OCI-LY7 (cell line): Measurements from ENCODE around the gene PTCH2. TPM values are rescaled to one million over a fixed set of nuclear protein-coding genes. Genes with fewer than 3 reads are reported as not detected.

Source experiments
- BruUV-seq: library from RNA; stranded (reverse); fragments of 400-500 nt; replicated peaks from 2 replicates; lab custom pipeline; 2021; lab: Mats Ljungman, UMichigan
- CTCF ChIA-PET: fragments of 300-600 bp; sonication (Branson Sonifier 250); formaldehyde crosslinking; loops from one replicate; lab custom pipeline; 2022; ENCODE audit warnings: antibody characterized with exemption; ENCODE audit not compliant: unreplicated experiment; lab: Charles Lee
- POLR2A ChIA-PET: fragments of 300-600 bp; sonication (Branson Sonifier 250); formaldehyde crosslinking; loops from one replicate; lab custom pipeline; 2022; ENCODE audit warnings: antibody characterized with exemption; lab: Charles Lee
- DNase-seq: peaks from one replicate; pipeline ENCODE4 v3.0.0-alpha.2; 2015; ENCODE audit warnings: low spot score
- H2AFZ ChIP-seq: fragments of 200-600 bp; sonication (generic), shearing (Covaris generic); 2 replicates; pipeline ENCODE4 v1.6.1; 2014; ENCODE audit warnings: mild to moderate bottlenecking, antibody characterized with exemption, low read length, moderate library complexity
- H3K27ac ChIP-seq: fragments of 200-600 bp; sonication (generic); 2 replicates; pipeline ENCODE4 v1.5.1; 2014; ENCODE audit warnings: mixed run types, low read depth, mild to moderate bottlenecking, moderate library complexity, low read length, inconsistent platforms; ENCODE audit not compliant: poor library complexity, severe bottlenecking
- H3K36me3 ChIP-seq: fragments of 200-600 bp; sonication (generic); 2 replicates; pipeline ENCODE4 v1.6.1; 2014; ENCODE audit warnings: mild to moderate bottlenecking, antibody characterized with exemption, low read length, moderate library complexity, mixed read lengths; ENCODE audit not compliant: insufficient read depth
- H3K4me1 ChIP-seq: fragments of 200-600 bp; sonication (generic); 2 replicates; pipeline ENCODE4 v1.5.1; 2014; ENCODE audit warnings: mild to moderate bottlenecking, low read length; ENCODE audit not compliant: insufficient read depth, poor library complexity, severe bottlenecking
- H3K4me2 ChIP-seq: fragments of 200-600 bp; sonication (generic); 2 replicates; pipeline ENCODE4 v1.6.1; 2014; ENCODE audit warnings: mild to moderate bottlenecking, low read length
- H3K4me3 ChIP-seq: fragments of 200-600 bp; sonication (generic); 2 replicates; pipeline ENCODE4 v1.5.1; 2014; ENCODE audit warnings: mild to moderate bottlenecking, low read depth, low read length; ENCODE audit not compliant: poor library complexity, severe bottlenecking
- H3K79me2 ChIP-seq: fragments of 200-600 bp; sonication (generic); 2 replicates; pipeline ENCODE4 v1.6.1; 2016; ENCODE audit warnings: low read depth, mild to moderate bottlenecking, low read length, moderate library complexity, mixed read lengths; ENCODE audit not compliant: insufficient read depth
- H3K9me2 ChIP-seq: fragments of 200-600 bp; sonication (generic); 2 replicates; pipeline ENCODE4 v1.6.1; 2016; ENCODE audit warnings: mild to moderate bottlenecking, low read length, mixed read lengths; ENCODE audit not compliant: insufficient read depth
- H3K9me3 ChIP-seq: fragments of 200-600 bp; sonication (generic); 2 replicates; pipeline ENCODE4 v1.6.1; 2014; ENCODE audit warnings: mild to moderate bottlenecking, mixed run types, low read length, mixed read lengths
- H4K20me1 ChIP-seq: fragments of 200-600 bp; sonication (generic); 2 replicates; pipeline ENCODE4 v1.6.1; 2014; ENCODE audit warnings: mild to moderate bottlenecking, antibody characterized with exemption, low read length, moderate library complexity, mixed read lengths; ENCODE audit not compliant: insufficient read depth
- EZH2phosphoT487 ChIP-seq: fragments of 200-600 bp; sonication (generic); IDR thresholded peaks from 2 replicates; pipeline ENCODE4 v1.6.1; 2018; ENCODE audit warnings: low read depth, borderline replicate concordance, mild to moderate bottlenecking, mixed run types, antibody characterized with exemption, low read length, moderate library complexity, mixed read lengths
- intact Hi-C: fragments of 100-400 bp; cut with micrococcal nuclease; formaldehyde crosslinking; loops from one replicate; pipeline ENCODE4 v1.10.0; 2022; ENCODE audit not compliant: unreplicated experiment
- total RNA-seq, 2 experiments: library from RNA; depleted of rRNA in 1 of 2; stranded (reverse); fragments of >200 nt in 1 of 2; shearing (Covaris generic) in 1 of 2; gene quantifications; 2 replicates each; pipeline ENCODE4 v1.2.3, GENCODE V29; 2014 to 2022
- TF ChIP-seq, protein P1 (sequence below): fragments of 200-600 bp; sonication (generic); conservative IDR thresholded peaks from 2 replicates; pipeline ENCODE4 v1.5.1; 2014; ENCODE audit warnings: mild to moderate bottlenecking, antibody characterized with exemption, low read length, moderate library complexity, mixed read lengths

Gene PTCH2
- total RNA-seq, 2 experiments from 2014 or later, result 0.60 to 1.0 TPM

DNA sequence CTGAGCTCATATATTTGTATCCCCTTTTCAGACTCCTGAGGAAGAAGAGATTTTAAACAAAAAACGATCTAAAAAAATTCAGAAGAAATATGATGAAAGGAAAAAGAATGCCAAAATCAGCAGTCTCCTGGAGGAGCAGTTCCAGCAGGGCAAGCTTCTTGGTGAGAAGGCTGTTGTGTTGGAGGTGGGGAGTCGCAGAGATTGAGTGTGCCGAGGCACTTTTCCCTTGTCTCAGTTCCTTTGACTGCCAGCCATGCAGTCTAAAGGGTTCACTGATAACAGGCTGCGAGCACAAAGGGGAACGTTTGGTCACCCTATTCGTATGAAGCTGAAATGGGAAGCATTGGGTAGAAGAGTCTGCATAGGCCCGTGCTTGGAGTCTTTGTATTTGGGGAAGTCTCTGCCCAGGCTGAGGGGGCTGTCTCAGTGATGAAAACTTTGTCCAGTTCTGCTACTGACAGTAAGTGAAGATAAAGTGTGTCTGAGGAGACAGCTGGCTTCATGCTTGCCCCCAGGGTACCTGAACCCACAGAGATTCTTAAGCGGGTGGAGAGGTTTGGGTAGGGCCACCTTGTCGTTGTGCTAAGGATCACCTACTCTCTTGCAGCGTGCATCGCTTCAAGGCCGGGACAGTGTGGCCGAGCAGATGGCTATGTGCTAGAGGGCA lies 65.0 kb downstream of the PTCH2 start:
- DNase-seq, result no peak
- Histone ChIP-seq H2AFZ (no peak overlapping the region), H4K20me1 (peaks cover 10% of the 10 kb centered on the region), H3K9me3 (no peaks in the 10 kb centered on the region), H3K4me1 (peaks cover 34% of the 10 kb centered on the region), H3K27ac (peak overlapping the region; percentile 68), H3K79me2 (peaks cover 54% of the 10 kb centered on the region), H3K36me3 (peaks cover 71% of the 10 kb centered on the region), H3K4me3 (peak overlapping the region; percentile 99), H3K4me2 (peak overlapping the region; percentile 93), H3K9me2 (no peaks in the 10 kb centered on the region)
- no TSS peak for BruUV-seq
- intact Hi-C loops, result no loop called here
- POLR2A ChIA-PET, result interaction anchor here (0.7 to 4.4 kb wide), 4 partner anchors 28 to 66 kb away, joined by 3 to 22 read pairs (median 10); no protein-coding TSS in a partner anchor
- TF ChIP-seq, protein P1, sequence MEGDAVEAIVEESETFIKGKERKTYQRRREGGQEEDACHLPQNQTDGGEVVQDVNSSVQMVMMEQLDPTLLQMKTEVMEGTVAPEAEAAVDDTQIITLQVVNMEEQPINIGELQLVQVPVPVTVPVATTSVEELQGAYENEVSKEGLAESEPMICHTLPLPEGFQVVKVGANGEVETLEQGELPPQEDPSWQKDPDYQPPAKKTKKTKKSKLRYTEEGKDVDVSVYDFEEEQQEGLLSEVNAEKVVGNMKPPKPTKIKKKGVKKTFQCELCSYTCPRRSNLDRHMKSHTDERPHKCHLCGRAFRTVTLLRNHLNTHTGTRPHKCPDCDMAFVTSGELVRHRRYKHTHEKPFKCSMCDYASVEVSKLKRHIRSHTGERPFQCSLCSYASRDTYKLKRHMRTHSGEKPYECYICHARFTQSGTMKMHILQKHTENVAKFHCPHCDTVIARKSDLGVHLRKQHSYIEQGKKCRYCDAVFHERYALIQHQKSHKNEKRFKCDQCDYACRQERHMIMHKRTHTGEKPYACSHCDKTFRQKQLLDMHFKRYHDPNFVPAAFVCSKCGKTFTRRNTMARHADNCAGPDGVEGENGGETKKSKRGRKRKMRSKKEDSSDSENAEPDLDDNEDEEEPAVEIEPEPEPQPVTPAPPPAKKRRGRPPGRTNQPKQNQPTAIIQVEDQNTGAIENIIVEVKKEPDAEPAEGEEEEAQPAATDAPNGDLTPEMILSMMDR, result no peak
- no peak for TF ChIP-seq EZH2phosphoT487
- CTCF ChIA-PET, result no interaction called here

DNA sequence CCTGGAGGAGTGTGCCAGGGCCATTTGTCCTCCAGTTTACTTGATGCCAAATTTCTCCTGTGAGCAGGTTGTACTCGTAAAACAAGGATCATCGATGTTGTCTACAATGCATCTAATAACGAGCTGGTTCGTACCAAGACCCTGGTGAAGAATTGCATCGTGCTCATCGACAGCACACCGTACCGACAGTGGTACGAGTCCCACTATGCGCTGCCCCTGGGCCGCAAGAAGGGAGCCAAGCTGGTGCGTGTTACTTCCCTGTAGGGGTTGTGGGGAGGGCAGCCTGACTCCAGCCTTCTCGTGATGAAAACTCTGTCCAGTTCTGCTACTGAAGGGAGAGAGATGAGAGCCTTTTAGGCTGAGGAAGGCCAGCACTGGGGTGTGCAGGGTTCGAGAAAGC lies 65.5 kb downstream of the PTCH2 start:
- H3K4me2 ChIP-seq, result peak overlapping the region; percentile 93
- TF ChIP-seq, protein P1, result no peak
- TF ChIP-seq EZH2phosphoT487, result no peak
- H3K79me2 ChIP-seq, result peaks cover 54% of the 10 kb centered on the region
- H2AFZ ChIP-seq, result no peak overlapping the region
- DNase-seq, result no peak
- ChIA-PET POLR2A (interaction anchor here (0.7 to 4.4 kb wide), 4 partner anchors 29 to 65 kb away, joined by 3 to 22 read pairs (median 10); no protein-coding TSS in a partner anchor), CTCF (no interaction called here)
- no peaks in the 10 kb centered on the region for H3K9me2 ChIP-seq
- H4K20me1 ChIP-seq, result peaks cover 10% of the 10 kb centered on the region
- peak overlapping the region; percentile 68 for H3K27ac ChIP-seq
- peak overlapping the region; percentile 99 for H3K4me3 ChIP-seq
- peaks cover 69% of the 10 kb centered on the region for H3K36me3 ChIP-seq
- no TSS peak for BruUV-seq
- no peaks in the 10 kb centered on the region for H3K9me3 ChIP-seq
- H3K4me1 ChIP-seq, result peaks cover 32% of the 10 kb centered on the region
- intact Hi-C loops, result no loop called here

DNA sequence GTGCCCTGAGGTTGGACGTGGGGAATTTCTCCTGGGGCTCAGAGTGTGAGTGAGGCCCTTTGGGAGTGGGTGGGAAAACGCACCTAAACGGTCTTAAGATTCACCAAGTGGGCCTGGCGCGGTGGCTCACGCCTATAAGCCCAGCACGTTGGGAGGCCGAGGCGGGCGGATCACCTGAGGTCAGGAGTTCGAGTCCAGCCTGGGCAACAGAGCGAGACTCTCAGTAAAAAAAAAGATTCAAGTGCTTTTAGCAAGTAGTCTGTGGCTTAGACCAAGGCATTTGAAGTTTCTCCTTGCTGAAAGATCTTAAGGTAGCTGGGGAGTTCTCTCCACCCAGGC lies 66.4 kb downstream of the PTCH2 start:
- intact Hi-C loops, result no loop called here
- Histone ChIP-seq H3K36me3 (peaks cover 62% of the 10 kb centered on the region), H4K20me1 (peaks cover 10% of the 10 kb centered on the region), H3K4me1 (peaks cover 32% of the 10 kb centered on the region), H3K9me2 (no peaks in the 10 kb centered on the region), H2AFZ (no peak overlapping the region), H3K4me3 (peak overlapping the region; percentile 99), H3K27ac (peak overlapping the region; percentile 68), H3K79me2 (peaks cover 54% of the 10 kb centered on the region), H3K9me3 (no peaks in the 10 kb centered on the region), H3K4me2 (peak overlapping the region; percentile 93)
- BruUV-seq, result no TSS peak
- ChIA-PET CTCF (interaction anchor here (0.6 to 1.0 kb wide), 2 partner anchors 8 to 48 kb away, joined by 3 to 4 read pairs; no protein-coding TSS in a partner anchor), POLR2A (interaction anchor here (1.0 to 4.4 kb wide), 6 partner anchors 7 to 64 kb away, joined by 5 to 33 read pairs (median 16); partner anchors contain the start of gene RNU5D-1)
- no peak for DNase-seq
- no peak for TF ChIP-seq EZH2phosphoT487
- TF ChIP-seq, protein P1, result no peak
